Activated T-helper 1 cell treated with anti-CD3 and anti-CD28 coated beads, Interleukin-2, amount 50 U/mL, for 16 hours (primary cell): ENCODE results near the gene IFNLR1.

Experiments used
- DNase-seq, 2 donors: peaks; one replicate each; pipeline ENCODE4 v3.0.0-alpha.2; 2020; ENCODE audit warnings: low read depth in 1 of 2, low spot score in 1 of 2

Gene IFNLR1

GRCh38 chr1:24150234-24151174, 36.6 kb downstream of the IFNLR1 start:
- peak; percentile 73 to 82 for DNase-seq

- DNase-seq: peak in 1 of 2 donors; percentile 18
Observed at GRCh38 chr1:24149866-24150233, 37.2 kb downstream of the IFNLR1 start.

GRCh38 chr1:24147816-24148215, 39.3 kb downstream of the IFNLR1 start:
- no peak for DNase-seq

- DNase-seq: no peak
Observed at GRCh38 chr1:24147194-24147593, 39.9 kb downstream of the IFNLR1 start.

- no peak for DNase-seq
Observed at GRCh38 chr1:24142546-24143534, 44.2 kb downstream of the IFNLR1 start, which contains the start of gene IL22RA1. TSS of gene IL22RA1 (minus strand) at chr1:24143140. CDS start at chr1:24143082, 58 bp downstream.

GRCh38 chr1:24141311-24141997, 45.6 kb downstream of the IFNLR1 start:
- no peak for DNase-seq

DNA sequence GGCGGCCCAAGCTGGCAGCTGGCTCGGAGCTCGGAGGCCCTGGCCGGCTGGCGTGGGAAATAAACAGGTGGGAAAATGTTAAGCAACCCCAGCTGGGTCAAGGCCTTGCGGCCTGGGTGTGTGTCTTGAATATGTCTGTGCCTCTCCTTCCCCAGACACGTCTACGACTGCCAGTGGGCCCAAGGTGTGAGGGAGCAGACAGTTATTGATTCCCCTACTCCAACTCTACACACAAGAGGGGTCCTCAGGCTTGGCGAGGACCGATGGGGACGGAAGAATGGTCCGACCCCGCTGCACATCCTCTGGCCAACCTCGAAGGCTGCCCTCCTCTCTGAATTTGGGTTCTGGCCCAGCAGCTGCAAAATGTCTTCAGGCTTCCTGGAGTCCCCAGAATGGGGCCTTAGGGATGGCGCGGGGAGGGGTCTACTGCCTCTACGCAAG, 46.3 kb downstream of the IFNLR1 start:
- no peak for DNase-seq

- DNase-seq: no peak
Observed at GRCh38 chr1:24139841-24140425, 47.2 kb downstream of the IFNLR1 start.

- DNase-seq: no peak
Observed at GRCh38 chr1:24139222-24139489, 47.9 kb downstream of the IFNLR1 start.

- no peak for DNase-seq
Observed at GRCh38 chr1:24138476-24139221, 48.4 kb downstream of the IFNLR1 start.

DNA sequence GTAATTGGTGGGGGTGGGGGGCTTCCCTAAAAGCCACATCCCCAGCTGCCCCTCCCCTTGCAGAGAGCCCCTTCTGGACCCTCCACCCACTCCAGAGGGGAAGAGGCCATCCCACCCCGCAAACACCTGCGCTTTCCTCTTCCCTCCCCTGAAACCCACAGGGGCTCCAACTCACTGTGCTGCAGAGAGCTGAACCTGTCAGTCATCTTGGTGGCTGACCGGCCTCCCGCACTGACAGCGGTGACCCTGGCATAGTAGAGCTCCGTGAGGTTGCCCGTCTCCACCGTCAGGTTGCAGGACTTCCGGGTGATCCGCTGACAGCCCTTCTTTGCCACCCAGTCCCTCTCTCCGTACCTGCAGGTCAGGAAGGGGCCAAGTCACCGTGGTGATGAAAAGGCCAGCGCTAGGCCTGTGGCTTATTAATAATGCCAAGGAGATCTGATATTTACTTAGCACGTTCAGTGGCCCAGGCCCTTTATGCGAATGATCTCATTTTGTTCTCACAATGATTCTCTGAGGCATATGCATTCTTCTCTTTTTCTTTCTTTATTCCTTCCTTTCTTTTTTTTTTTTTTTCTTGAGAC, 50.0 kb downstream of the IFNLR1 start:
- no peak for DNase-seq

DNA sequence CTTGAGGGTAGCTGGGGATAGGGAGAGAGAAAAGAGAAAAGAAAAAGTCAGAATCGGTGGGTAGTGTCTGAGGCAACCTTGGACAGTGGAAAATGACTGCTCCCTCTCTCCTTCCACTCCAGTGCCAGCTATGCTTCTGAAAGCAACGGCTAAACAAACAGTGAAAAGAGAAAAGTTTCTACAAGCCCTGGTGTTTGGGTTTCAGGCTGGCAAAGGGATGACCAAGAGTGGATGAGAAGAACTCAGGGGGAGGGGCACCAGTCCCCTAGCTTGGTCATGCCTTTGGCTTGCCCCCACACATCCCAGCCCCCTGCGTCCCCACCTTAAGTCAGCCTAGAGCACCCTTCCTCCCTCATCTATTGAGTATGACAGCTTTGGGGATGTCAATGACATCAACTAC, 52.7 kb downstream of the IFNLR1 start:
- no peak for DNase-seq

DNA sequence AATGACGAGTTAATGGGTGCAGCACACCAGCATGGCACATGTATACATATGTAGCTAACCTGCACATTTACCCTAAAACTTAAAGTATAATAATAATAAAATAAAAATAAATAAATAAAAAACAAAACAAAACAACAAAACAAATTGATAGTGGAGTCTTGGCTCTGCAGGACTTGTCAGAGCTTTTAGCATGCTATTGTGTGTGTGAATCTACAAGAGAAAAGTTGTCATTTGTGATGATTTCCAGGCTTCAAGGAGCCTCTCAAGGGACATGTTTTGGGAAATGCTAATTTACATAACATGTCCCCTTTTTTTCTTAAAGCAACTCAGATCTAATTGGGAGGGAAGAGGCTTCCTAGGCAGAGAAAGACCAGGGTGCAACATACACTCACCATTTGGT, 53.3 kb downstream of the IFNLR1 start:
- no peak for DNase-seq

DNA sequence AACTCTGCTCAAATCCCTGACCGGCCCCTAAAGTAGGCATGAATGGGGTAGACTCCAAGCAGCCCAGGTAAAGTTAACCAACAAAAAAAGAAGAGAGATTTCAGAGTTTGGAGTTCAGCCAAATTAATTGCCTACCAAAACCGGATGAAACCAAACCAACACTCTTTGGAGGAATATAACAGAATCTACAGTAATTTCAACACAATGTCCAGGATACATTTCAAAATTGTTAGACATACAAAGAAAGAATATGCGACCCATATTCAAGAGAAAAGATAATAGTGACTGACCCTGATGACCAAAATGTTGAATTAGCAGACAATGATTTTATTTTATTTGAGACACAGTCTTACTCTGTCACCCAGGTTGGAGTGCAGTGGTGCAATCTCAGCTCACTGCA, 56.7 kb downstream of the IFNLR1 start:
- DNase-seq: no peak

DNA sequence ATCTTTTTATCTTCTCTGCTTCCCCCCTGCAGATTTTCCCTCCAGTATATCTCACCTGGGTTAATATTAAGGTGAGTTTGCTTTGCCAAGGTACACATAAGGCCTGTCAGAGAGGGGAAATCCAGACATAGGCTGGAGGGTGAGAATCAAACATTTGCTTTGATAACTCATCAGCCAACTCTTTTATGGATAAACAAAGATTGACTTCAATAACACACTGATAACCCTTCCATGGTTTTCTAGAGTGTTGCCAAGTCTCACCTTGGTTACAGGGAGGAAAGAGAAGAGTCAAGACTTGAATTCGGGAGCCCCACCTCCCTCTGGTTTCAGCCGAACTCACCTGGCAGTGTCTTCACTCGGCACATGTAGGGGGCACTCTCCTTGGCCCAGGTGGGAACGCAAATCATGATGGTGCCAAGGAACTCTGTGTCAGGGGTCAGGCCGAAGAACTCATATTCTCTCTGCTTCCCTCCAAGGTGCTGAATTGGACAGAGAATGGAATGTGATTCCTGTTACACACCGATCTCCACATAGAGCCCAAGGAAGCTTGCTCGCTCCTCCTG, 59.2 kb downstream of the IFNLR1 start:
- no peak for DNase-seq

DNA sequence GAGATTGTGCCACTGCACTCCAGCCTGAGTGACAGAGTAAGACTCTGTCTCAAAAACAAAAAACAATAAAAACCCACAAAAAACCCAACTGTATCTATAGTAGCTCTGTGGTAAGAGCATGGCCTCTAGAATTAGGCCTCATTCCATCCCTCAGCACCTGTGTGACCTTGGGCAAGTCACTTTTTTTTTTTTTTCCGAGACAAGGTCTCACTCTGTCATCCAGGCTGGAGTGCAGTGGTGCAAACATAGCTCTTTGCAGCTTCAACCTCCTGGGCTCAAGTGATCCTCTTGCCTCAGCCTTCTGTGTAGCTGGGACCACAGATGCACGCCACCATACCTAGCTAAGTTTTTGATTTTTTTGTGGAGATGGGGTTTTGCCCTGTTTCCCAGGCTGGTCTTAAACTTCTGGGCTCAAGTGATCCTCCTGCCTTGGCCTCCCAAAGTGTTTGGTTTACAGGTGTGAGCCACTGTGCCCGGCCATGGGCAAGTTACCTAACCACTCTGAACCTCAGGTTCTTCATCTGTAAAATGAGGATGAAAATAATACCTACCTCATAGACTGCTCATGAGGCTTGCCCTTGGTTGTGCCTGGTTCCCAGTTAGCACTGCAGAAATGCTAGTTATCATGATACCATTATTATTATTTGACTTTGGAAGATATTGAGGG, 59.8 kb downstream of the IFNLR1 start:
- DNase-seq: no peak

GRCh38 chr1:24126672-24127023, 60.4 kb downstream of the IFNLR1 start:
- no peak for DNase-seq

- no peak for DNase-seq
Observed at GRCh38 chr1:24126018-24126671, 60.9 kb downstream of the IFNLR1 start.

- DNase-seq: no peak
Observed at GRCh38 chr1:24125456-24125855, 61.6 kb downstream of the IFNLR1 start.
